DMS79 treated with DMSO at 0.1 percent for 48 hours (cell line): Measurements from ENCODE around the gene MGST3.
"Not testable (repeated sequence)": the region's sequence is repeated elsewhere in the genome, so short reads cannot be mapped to it uniquely, and the experiment has no call there.

ENCODE experiments used
- DNase-seq: peaks from one replicate; lab custom pipeline; 2025; lab: John Stamatoyannopoulos, UW

MGST3 gene

DNA sequence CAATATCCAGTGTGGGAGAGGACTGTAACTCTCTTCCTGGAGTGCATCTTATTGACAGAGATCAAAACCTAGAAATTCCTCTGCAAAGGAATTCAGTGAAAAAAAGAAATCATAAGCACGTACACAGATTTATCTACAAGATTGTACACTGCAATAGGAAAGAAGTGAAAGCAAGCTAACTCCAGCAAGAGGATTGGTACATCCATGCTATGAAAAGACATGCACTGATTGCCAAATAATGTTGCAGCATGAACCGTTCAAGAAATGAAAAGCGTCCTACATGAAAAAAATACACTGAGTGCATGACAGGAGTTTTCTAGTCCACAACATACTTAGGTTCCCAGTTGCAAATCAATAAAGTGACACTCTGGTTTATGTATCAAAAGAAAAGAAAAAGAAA lies 1.9 kb upstream of the MGST3 start:
- DNase-seq = no peak

DNA sequence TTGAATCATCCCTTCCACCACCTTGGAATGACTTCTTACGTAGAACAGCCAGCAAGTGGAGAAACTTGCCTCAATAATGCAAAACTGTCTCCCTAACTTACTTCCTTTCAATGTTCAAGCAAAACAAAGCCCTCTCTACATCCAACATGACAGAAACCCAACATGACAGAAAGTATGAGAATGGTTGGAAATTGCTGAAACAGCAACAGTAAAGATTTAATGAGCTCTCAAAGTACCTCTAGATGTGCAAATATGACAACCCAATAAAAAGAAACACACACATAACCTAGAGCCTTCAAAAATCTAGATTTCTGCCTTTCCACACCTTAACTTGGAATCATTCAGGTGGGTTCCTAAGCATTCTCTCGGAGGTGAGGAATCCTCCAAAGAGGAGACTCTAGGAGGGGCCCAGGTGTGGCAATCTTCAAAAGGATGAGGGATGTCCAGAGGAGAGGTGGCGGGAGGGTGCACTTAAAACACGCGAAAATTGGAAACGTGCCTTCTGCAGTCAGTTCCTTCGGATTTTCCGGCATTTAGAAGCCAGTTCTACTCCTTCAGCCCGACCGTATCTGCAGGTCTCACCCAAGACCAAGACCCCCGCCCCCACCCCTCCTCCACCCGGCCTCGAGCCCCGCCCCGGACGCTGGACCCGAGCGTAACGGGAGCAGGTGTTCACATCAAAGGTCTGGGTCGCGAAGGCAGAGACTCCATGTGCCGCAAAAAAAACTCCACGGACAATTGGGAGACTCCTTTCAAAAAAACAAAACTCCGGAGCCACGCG lies 996 bp upstream of the MGST3 start:
- DNase-seq = peak; percentile 85

DNA sequence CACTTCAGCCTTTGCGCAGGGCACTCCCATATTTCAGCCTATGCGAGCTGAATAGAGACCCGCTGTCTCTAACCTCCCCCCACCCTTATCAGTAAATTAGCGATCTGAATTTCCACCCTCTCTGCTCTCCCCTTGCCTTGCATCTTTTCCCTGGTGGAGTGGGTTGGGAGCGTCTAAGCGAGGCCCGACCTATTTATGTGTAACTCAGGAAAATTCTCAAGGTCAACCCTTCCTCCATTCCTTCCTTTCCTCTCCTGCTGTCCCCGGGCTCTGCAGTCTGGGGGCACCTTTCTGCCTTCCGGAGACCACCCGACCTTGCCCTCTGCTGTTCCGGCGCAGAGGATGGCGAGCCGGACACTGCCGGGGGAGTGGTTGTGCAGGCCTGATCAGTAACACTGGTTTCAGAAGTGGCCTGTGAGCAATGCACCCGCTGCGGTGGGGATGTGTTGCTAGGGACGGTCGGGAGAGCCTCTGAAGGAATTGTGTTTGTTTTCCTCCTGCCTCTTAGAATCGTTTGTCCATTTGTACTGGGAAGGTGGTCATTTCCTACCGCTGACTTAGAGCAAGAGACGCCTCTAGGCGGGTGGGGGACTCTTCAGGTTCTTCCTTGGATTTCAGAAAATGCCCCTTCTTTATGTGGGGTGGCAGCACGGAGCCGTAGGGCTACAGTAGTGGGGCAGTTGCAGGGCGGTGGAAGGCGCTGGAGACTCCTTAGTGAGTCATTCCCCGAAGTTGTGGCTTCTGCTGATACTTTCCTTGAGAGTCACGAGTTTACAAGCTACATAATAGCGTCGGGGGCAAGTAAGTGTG lies 513 bp downstream of the MGST3 start:
- peak; percentile 65 for DNase-seq

DNA sequence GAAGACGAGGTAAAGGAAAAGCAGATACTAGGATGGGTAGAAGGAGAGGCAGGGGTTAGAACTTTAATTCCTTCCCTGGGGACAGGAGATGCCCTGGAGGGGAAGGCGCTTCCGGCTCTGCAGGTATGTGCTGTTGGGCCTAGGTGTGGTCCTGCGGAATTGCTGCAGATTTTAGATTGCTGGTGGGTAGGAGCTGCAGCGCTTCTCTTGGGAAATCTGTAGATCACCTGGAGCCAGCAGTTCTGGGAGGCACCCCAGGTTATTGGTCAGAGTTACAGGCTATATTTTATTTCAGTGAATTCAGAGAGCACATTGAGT lies 1.1 kb downstream of the MGST3 start:
- DNase-seq = no peak

DNA sequence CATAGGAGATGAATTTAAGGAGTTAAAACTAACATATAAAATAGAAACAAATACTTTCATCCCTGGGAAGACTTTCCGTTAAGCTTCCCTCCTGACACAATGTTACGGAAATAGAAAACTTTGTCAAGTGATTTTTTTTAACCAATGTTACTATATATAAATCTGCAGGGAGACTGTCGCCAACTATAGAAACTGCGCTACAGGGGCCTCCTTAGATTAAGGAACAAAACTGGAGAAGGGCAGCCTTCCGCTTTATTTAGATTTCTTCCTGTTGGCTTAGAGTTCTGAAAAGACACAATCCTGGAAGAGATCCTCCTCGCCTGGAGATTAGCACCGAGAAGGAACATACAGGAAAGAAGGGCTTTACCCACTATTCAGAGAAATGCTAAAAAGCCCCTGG lies 1.5 kb downstream of the MGST3 start:
- DNase-seq = no peak

DNA sequence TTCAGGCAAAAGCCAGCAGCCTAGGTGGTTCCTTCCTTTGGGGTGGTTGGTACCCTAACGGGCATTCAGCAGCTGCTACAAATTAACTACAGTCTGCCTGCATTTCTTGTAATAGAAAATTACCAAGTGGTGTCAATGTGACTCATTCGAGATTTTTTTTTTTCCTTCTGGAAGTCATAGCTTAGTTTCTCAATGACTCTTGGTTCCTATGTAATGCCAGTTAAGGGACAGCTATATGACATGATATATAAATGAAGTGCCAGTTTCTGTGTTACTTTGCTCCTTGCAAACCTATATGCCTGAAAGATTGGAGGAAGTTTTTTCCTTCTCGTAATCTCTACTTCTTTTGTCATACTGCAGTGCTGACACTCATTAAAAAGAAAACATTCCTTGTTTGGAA lies 2.6 kb downstream of the MGST3 start:
- DNase-seq = no peak

DNA sequence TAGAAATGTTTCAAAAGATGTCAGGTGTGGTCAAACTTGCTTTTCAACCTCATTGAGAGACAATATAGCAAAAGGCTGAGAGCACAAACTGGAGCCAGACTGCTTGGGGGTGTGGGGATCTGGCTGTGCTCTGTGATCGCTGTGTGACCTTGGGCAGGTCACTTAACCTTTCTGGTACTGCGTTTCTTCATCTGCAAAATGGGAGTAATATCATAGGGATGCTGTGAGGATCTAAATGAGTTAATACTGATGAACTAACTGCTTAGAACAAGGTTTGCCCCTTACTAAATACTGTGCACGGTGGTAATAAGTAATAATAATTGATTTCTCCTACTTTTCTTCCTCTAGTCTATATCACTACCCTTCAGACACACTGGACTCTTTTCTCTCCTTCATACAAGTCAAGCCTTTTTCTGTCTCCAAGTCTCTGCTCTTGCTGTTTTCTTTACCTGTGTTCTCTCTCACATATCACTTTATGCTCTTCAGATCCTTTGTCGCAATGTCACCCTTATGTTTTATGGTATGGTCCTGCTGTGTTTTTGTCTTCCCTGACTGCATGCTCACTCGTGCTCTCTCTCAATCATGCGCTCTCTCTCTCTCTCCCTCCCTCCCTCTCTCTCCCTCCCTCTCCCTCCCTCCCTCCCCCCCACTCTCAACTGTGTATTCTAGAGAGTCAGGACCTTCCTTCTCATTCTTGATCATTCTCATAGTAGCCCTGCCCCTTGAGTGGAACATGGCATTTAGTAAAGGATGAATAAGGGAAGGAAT lies 3.3 kb downstream of the MGST3 start:
- DNase-seq = no peak

DNA sequence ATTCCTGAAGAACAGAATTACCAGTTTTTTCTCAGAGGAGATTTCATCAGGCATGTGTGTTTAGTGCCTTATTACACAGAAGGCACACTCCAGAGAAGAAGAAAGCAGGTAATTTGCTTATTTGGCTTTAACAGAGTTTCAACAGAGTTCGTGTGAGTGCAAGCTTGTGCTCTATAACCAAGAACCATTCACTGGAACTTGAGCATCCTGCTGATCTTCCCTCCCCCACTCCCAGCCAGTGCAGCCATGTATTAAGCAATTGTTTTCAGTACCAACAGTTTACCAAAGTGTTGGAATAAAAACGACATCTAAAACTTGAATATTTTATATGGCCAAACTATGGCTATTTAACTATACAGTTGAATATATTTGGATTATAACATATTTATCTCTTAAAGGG lies 4.3 kb downstream of the MGST3 start:
- DNase-seq = no peak

DNA sequence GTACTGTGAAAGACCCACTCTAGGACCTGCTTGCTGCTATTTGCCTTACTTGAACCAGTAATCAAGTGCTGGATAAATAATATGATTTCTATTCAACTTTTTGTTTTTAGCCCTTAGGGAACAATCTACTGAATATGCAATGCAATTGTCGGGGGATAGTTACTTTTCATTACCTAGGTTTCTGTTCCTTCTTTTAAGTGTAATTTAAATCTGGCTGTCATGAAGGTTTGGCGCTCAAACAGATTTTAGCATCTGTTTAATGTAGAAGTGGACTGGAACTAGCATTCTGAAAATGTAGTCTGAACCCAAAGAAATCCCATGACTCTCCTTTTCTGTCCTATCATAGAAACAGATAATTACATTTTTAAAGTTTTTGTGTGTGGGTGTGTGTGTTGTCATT lies 4.8 kb downstream of the MGST3 start:
- no peak for DNase-seq

DNA sequence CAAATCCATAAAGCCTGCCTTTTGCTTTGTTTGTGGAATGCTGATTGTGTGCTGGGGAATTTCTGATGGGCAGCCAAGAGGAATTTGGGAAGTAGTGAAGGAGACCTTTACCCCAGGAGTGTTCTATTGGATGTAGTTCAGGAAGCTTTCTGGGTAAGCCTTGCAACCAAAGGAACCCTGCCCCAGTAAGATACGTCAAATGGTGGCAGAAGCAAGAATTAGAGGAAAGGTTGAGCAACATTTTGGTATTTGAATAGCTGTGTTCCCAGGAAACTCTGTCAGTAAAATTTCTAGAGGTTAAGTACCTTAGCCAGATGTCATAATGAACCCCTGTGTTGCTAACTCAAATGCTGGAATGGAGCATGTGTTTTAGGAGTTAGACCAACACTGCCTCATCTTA lies 6.4 kb downstream of the MGST3 start:
- DNase-seq = no peak

DNA sequence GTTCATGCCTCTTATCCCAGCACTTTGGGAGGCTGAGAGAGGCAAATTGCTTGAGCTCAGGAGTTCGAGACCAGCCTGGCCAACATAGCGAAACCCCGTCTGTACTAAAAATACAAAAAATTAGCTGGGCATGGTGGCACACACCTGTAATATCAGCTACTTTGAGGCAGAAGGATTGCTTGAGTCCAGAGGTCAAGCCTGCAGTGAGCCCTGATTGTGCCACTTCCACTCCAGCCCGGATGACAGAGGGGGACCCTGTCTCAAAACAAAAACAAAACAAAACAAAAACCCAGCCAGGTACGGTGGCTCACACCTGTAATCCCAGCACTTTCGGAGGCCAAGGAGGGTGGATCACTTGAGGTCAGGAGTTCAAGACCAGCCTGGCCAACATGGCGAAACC lies 7.2 kb downstream of the MGST3 start:
- DNase-seq = not testable (repeated sequence)

DNA sequence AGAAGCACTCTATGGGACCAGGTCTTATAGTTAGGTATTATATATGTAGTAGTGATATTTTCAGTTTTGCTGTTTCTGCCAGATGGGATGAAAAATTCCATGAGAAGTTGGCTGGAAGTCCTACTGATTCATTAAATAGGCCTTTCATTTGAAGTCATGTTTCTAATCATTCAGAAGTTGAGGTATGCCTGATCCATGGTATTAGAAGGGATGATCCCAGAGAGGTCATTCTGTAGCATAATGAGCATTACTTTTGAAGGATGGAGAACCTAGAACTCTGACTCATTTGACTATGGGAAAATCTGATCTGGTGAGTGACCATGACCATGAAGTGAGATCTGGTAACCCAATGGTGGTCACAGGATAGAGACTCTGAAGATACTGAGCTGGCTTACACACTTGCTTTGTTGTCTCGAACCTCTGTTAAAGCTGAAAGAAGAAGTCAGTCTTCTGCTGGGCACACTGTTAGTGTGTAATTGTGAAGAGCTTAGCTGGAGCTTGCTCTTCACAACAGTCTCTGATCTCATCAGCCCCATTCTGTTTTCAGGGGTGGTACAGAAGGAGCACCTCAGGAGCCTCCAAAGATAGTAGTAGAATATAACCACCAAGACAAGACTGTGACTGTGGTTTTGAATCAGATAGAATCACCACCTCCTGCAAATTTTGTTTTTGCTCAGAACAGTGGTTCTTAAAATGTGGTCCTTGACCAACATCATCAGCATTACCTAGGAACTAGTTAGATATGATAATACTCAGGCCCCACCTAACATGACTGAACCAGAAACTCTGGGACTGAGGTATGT lies 9.0 kb downstream of the MGST3 start:
- no peak for DNase-seq

DNA sequence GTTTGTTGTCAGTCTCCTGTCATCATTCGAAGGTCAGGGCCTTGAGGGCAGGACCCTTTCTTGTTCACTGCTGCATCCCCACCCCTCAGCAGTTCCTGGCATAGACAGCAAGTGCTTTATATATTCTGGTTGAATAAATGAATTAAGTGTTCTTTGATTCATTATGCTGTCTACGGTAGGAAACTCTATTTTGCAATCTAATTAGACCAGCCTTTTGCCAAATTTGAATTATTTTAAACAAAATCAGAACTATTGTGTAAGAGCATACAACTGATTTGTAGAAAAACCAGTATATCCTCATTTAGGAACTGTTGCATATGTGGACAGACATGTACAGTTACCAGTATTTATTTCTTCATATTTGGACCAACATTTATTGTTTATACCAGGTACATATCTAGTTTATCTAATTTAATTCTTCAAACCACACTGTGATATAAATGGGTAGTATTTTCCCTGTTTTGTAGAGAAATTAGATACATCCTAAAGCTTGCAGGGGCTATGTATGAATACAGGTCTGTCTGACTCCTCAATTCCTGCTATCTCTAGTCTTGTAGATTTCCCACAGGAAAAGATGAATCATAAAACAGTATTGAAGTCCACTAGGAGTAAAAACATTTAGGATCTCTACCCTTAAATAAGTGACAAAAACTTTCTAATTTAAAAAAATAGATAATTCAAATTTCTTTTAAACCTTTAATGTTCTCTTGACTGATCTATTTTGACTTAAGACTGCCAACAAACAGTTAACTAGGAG lies 10.4 kb downstream of the MGST3 start:
- DNase-seq = no peak

DNA sequence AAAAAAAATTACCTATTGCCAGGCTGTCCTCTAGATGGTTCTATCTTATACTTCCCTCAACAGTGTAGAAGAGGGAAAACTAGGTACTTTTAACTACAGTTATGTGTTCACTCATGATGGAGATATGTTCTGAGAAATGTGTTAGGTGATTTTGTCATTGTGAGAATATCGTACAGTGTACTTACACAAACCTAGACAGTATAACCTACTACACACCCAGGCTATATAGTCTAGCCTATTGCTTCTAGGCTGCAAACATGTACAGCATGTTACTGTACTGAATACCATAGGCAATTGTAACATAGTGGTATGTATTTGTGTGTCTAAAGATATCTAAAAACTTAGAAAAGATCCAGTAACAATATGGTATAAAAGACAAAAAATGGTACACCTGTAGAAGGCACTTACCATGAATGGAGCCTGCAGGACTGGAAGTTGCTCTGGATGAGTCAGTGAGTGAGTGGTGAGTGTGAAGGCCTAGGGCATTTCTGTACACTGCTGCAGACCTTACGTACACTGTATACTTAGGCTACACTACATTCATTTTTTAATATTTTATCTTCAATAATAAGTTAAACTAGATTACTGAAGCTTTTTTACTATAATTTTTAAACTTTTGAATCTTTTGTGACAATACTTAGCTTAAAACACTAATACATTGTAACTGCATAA lies 13.2 kb downstream of the MGST3 start:
- no peak for DNase-seq

DNA sequence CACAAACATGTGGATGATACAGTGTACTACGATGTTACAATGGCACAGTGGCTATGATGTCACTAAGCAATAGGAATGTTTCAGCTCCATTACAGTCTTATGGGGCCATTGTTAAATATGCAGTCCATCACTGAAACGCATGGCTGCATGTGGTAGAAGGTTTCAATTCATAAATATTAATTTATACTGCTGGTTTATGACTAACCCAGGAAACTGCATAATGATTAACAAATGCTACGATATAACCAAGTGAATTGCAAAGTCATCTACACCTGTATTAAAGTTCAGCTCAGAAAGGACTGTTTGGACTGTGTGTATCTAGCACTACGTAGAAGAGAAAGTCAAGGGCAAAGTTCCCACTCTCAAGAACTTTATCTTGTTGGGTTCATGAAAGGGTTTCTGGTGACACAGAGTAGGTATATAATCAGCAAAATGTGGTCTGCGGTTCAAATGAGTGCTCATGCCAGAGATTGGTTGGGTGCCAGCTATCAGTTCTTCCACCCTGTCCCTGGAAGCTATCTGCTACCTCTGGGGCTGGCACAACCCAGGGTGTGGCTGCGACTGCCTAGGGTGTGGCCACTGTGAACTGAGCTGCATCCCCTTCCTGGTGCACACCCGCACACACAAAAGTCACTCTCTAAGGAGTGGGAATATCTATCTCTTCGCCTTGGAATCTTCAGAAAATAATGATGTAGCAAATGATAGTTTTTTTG lies 14.8 kb downstream of the MGST3 start:
- DNase-seq = no peak

DNA sequence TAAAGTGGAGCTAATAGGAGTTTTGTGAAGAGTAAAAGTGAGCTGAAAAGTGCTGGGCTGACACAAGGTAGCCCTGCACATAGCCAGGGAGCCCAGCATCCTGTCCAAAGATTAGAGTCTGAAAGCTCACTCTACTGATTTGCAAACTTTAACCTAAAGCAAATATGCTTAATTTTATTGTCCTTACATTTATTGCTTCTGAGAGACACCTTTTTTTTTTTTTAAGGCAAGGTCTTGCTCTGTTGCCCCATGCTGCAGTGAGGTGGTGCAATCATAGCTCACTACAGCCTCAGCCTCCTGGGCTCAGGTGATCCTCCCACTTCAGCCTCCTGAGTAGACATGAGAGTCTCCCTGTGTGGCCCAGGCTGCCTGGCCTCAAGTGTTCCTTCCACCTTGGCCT lies 16.5 kb downstream of the MGST3 start:
- no peak for DNase-seq

DNA sequence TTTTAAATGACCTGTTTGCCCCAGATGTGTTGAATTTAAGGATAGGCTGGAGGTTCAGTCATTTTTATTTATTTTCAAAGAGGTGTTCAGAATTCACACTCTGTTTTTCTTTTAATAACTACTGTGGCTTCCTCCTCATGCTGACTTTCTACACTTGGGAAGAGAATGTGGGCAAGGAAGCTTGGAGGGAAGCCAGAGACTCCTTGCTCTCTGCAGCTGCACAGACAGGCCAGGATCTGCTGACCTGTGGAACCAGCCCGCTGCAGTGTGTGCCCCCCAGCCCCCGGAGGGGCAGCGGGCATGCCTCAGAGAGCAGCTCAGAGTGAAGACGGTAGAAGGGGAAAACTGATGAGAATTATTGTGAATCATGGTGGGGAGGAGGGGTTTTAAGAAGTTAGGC lies 16.9 kb downstream of the MGST3 start:
- DNase-seq = no peak

DNA sequence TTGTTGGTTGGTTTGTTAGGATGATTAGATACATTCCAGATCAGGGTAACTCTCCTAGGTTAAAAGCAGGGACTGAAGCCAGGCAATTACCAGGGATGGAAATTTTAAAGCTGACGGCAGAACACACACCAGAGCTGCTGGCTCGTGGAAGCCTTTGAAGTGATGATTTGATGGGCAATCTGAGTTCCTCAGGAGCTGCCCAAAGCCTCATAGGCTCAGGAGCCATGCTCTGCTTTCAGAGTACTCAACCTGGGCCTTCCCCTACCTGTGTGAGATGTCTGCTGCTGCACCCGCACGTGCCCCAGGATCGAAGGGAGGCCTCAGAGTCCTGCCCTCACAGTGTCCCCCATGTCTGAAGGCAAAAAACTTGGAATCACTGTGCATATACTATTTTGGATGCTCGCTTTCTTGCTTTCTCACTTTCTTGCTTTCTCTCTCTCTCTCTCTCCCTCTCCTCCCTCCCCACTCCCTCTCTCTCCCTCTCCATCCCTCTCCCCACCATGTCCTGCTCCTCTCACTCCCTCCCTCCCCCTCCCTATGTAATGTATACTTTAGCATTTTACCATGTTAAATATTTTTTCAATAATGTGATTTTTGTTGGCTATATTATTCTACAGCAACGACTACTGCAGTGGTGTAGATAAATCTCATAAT lies 18.0 kb downstream of the MGST3 start:
- no peak for DNase-seq

DNA sequence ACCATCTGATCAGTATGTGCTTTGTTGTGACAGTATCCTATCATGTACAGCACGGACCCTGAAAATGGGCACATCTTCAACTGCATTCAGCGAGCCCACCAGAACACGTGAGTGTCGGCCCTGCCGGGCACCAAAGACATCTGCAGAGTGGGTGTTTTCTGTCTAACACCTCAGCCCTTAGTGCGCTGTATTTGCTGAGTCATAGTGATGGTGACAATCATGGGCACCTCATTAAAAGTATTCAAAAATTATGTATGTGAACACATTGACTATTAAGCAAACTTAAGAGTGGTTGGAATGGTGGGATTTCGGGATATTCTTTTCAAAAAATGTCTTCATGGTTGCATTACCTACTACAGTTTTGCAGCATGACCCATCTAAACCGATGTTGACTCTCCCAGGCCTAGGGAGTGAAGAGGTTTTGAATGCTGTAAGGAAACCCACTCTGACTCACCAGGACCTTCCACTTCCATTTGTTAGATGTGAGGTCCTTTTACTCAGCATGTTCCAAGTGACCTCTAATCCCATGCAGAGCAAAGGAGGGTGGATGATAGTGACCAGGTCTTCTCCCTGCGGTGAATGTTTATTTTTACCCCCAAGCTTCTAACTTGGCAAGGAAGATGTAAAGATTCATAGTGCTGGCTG lies 20.1 kb downstream of the MGST3 start:
- DNase-seq = no peak
